A549 treated with AZD2906 at 1 μM for 4 hours (cell line): ENCODE results near the gene PPIC. TPM values are rescaled to one million over a fixed set of nuclear protein-coding genes. Genes with fewer than 3 reads are reported as not detected.

Source experiments
- total RNA-seq: library from RNA; stranded (reverse); fragments of 200-300 nt; extraction: Qiagen RNA extraction; gene quantifications from 5 replicates; pipeline ENCODE4 v1.2.3, GENCODE V29; 2022

The PPIC gene
- 16.5 to 18.7 TPM (median 18.3 TPM) in 5 replicates for total RNA-seq

DNA sequence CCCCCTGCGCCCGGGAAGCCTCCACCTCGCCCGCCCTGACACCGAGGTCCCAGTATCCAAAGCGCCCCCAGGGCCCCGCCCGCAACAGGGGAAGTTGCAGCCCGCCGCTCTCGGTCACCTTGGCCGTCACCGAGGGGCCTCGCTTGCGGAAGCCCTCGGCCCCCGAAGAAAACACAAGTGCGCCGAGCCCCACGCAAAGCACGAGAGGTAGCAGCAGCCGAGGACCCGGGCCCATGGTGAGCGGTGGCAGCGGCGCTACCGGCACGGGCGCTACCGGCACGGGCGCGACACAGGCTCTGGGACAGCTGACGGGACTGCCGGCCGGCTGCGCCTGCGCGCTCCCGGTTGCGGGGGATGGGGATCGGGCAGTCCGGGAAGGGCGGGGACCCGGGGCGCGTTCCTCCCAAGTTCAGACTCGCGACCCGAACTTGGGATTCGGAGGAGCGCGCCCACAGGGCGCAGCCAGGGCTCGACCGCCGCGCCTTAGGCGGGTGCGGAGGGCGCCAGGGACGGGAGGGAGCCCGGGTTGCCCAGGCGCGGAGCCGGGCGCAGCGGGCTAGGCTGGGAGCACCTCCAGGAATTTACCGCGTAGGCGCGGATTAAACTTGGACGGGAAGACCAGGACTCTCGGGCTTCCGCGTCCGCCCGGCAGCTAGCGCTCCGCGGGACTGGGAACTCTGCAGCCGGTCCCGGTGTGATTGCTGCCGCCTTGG is at the start of gene PPIC:
Gene PPIC, minus strand, starts transcription at position 335 of the 713 bp plus-strand sequence. Its CDS starts 100 bp downstream, at position 235.

Other genes with a start within 250 kb of the PPIC start
- 20.2 to 26.1 TPM (median 21.3 TPM) in 5 replicates for gene SNX24, start 191.1 kb downstream of the PPIC start, total RNA-seq
- gene PRDM6, start 52.5 kb upstream of the PPIC start, total RNA-seq, result 0.11 to 0.38 TPM (median 0.16 TPM) in 5 replicates